Urothelium cell line (cell line): ENCODE data around the gene ARMC6.
A peak's percentile ranks its signal among the peaks of the same experiment; 100 is the strongest.

Experiments
- DNase-seq: peaks from one replicate; pipeline ENCODE4 v3.0.0; 2011; ENCODE audit warnings: low spot score, mixed read lengths
- FAIRE-seq: peaks from 2 replicates; lab custom pipeline; 2011; peaks lifted over from hg19 to GRCh38; lab: Jason Lieb, UNC

Gene ARMC6

DNA sequence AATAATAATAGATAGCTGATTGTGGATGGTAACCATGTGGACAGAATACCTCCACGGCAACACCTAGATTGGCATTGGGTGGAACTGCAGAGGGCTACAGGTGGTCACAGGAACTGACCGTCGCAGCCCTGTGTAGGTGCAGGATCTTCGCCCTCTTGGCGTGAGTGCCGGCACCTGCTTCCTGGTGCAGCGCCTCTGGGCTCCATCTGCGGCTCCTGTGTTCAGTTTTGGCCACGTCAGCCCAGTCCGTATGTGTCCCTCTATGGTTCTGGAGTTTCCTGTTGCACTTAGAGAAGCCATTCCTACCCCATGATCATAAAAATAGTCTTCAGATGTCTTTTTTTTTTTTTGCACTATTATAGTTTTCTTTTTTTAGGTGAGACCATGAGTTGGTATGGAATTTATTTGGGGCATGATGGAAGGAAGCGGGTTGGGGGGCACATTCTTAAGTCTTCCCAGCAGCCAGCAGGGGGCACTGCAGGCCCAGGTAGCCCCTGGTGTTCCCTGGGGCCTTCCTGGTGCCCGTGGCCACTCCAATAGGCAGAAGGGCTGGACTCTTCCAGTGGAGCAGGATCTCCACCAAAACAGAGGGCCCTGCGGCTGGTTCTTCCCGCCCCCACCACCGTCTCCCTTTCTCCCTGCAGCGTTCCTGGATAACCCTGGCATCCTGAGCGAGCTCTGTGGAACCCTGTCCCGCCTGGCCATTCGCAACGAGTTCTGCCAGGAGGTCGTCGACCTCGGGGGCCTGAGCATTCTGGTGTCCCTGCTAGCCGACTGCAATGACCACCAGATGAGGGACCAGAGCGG is 20.3 kb downstream of the ARMC6 start:
- peak; percentile 29 for DNase-seq
- FAIRE-seq: no peak

- DNase-seq: no peak
- FAIRE-seq: no peak
These were observed 21.0 kb downstream of the ARMC6 start for GRCh38 chr19:19054315-19054938.

GRCh38 chr19:19054939-19055440 is 21.6 kb downstream of the ARMC6 start:
- FAIRE-seq: no peak
- no peak for DNase-seq

GRCh38 chr19:19055701-19056100 is 22.3 kb downstream of the ARMC6 start:
- FAIRE-seq: no peak

GRCh38 chr19:19056636-19057275 is 23.4 kb downstream of the ARMC6 start:
- DNase-seq: no peak
- FAIRE-seq: no peak

More at GRCh38 chr19:19055701-19056100, 22.3 kb downstream of the ARMC6 start:
- no peak for DNase-seq

- no peak for FAIRE-seq
- no peak for DNase-seq
These were observed 23.9 kb downstream of the ARMC6 start for GRCh38 chr19:19057317-19057716.

- FAIRE-seq (no peak), DNase-seq (no peak)
These were observed 24.3 kb downstream of the ARMC6 start for GRCh38 chr19:19057720-19058119.

GRCh38 chr19:19059018-19059836 is 25.8 kb downstream of the ARMC6 start:
- no peak for DNase-seq
- no peak for FAIRE-seq

- FAIRE-seq (no peak), DNase-seq (no peak)
These were observed 26.6 kb downstream of the ARMC6 start for GRCh38 chr19:19059837-19060611.

DNA sequence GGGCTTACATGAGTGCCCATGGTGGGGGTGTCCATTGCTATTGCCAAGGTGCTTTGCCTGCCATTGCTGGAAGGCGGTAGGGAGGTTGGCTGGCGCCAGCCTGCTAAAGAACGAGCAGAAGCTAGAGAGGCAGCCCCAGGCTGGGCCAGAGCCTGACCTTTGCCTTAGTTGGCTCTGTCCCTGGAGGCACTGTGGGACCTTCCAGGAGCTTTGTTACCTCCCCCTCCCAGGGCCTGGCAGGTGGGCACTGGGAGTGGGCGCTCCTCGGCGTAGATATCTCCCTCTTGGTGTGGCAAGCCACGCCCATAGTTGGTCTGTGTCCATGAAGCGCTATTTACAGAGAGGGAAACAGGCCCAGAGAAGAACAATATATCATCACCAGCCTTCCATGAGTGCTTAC is 28.1 kb downstream of the ARMC6 start:
- FAIRE-seq: no peak
- DNase-seq: no peak

DNA sequence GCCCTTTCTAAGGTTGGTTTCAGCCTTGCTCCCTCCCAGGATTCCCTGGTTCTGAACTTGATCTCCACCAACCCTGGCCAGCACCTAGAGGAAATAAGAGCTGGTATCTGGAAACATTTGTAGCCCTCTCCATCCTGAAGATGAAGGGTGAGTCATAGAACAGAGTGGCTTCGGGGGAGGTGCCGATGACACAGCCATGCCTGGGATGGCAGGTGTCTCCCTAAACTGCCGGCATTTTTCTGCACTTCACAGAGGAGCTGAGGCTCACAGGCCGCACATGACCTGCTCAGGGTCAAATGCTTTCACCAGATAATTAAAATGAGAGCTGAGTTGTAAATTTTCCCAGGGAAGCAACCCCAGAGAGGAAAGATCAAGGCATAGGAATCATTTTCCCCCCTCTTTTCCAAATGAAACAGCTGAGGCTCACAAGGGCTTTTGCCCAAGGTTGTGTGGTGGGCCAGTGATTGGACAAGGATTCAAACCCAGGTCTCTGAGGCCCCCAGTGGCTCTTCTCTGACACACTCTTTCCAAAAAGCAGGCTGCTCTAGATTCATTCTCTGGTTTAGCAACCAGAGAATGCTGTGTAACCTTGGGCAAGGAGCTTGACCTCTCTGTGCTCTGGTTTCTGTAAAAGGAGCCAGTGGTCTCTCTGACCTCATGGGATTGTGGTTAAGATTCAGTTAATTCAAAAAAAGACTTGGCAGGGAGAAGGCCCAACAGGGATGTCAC is 29.2 kb downstream of the ARMC6 start:
- DNase-seq (peak; percentile 11), FAIRE-seq (no peak)

DNA sequence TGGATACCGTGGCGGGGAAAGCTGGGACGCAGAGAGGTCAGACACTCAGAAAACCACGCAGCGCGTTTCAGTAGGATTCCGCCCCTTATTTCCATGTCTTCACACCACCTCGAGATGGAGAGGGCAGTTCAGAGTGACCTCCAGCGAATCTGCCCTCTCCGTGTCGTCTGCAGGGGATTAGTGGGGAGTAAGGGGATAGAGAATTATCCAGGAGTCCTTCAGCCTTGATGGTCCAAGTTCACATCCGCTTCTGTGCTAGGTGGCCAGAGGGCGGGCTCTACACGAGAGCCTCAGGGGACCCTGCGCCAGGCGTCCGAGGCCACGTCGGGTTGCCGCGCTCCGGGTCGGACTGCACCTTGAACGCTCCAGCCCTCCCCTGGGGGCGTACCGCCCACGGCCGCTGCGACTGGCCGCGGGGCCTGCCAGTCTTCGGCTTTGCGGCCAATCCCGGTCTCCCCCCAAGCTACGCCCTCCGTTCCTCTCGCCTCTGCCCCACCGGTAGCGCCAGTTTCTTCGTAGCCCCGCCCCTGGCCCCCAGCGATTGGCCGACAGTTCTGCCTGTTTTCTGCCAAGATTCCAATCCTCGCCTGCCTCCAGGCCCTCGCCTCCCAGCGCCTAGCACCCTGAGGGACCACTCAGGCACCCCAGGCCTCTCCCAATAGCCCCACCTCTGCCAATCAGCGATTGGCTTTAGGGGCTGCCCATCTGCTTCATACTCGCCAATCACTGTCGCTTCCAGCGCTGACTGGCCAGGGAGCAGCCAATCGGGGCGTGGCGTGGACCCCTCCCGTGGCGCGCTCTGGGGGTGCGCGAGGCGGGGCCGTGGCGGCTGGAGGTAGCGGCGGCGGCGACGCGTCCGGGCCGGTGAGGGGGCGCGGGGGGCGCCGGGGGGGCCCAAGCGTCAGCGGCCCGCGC is 30.0 kb downstream of the ARMC6 start, which contains the start of gene SLC25A42:
Gene SLC25A42 (plus strand): TSS at position 812 of the 915 bp plus-strand sequence. CDS start 32,131 bp downstream, outside the sequence.
- DNase-seq (peak; percentile 99), FAIRE-seq (no peak)

GRCh38 chr19:19064098-19064722 is 30.8 kb downstream of the ARMC6 start:
- DNase-seq (no peak), FAIRE-seq (no peak)

- no peak for FAIRE-seq
- peak; percentile 10 for DNase-seq
These were observed 31.7 kb downstream of the ARMC6 start for GRCh38 chr19:19064811-19065745.

DNA sequence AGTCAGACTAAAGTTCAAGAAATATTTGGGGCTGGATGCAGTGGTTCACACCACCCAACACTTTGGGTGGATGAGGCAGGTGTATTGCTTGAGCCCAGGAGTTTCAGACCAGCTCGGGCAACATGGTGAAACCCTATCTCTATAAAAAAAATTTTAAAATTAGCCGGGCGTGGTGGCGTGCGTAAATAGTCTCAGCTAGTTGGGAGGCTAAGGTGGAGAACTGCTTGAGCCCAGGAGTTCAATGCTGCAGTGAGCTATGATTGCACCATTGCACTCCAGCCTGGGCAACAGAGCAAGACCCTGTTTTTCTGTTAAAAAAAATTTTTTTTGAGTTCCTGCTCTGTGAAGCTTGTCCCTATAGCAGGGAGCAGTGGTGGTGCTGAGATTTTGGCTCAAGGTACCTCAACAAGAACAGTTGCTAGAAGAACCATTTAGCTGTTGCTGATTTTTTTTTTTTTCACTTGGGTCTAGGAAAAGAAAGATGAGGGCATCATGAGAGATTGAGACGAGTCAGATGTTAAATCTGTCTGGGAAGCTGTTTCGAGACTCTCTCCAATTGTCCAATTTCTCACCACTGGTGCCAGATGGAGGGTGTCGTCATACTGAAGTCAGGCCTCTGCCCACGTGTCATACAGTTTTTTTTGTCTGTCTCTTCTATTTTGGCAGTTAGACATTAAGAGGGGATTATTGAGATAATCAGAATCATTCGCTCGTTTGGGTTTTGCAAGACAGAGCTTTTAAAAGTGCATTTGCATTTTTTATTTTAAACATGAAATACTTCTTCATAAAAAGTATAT is 34.1 kb downstream of the ARMC6 start:
- DNase-seq (no peak), FAIRE-seq (no peak)
